A172 (cell line): Measurements from ENCODE around the gene ANAPC16. TPM values are rescaled to one million over a fixed set of nuclear protein-coding genes. Genes with fewer than 3 reads are reported as not detected.
"Not testable (repeated sequence)": the region's sequence is repeated elsewhere in the genome, so short reads cannot be mapped to it uniquely, and the experiment has no call there.

Source experiments
- DNase-seq: peaks from one replicate; pipeline ENCODE4 v3.0.0-alpha.2; 2015; ENCODE audit warnings: low spot score
- total RNA-seq: library from RNA; depleted of rRNA; stranded (reverse); fragments of >200 nt; shearing (Covaris generic); gene quantifications from 2 replicates; pipeline ENCODE4 v1.2.3, GENCODE V29; 2014

ANAPC16 gene
- total RNA-seq, 1 experiment from 2014 or later = 69.5 TPM

- DNase-seq = not testable (repeated sequence)
Observed at GRCh38 chr10:72211832-72212231, 4.0 kb upstream of the ANAPC16 start.

- no peak for DNase-seq
Observed at GRCh38 chr10:72218325-72218724, 2.5 kb downstream of the ANAPC16 start.

- DNase-seq = no peak
Observed at GRCh38 chr10:72218726-72219125, 2.9 kb downstream of the ANAPC16 start.

- DNase-seq = no peak
Observed at GRCh38 chr10:72219235-72219814, 3.5 kb downstream of the ANAPC16 start.

GRCh38 chr10:72220637-72221036 is 4.8 kb downstream of the ANAPC16 start:
- no peak for DNase-seq

- DNase-seq = no peak
Observed at GRCh38 chr10:72221278-72221677, 5.5 kb downstream of the ANAPC16 start.

DNA sequence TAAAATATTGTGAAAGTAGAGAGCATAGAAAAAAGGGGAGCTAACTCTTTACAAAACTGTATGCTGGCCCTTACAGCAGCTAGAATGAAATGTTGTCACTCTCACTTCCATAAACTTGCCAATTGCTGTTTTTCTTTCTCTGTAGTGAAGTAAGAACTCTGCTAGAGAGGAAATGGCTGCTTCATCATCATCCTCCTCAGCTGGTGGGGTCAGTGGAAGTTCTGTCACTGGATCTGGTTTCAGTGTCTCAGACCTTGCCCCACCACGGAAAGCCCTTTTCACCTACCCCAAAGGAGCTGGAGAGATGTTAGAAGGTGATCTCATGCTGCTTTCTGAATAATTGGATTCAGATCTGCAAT is 7.9 kb downstream of the ANAPC16 start:
- DNase-seq = no peak

- DNase-seq = not testable (repeated sequence)
Observed at GRCh38 chr10:72224191-72224590, 8.4 kb downstream of the ANAPC16 start.

DNA sequence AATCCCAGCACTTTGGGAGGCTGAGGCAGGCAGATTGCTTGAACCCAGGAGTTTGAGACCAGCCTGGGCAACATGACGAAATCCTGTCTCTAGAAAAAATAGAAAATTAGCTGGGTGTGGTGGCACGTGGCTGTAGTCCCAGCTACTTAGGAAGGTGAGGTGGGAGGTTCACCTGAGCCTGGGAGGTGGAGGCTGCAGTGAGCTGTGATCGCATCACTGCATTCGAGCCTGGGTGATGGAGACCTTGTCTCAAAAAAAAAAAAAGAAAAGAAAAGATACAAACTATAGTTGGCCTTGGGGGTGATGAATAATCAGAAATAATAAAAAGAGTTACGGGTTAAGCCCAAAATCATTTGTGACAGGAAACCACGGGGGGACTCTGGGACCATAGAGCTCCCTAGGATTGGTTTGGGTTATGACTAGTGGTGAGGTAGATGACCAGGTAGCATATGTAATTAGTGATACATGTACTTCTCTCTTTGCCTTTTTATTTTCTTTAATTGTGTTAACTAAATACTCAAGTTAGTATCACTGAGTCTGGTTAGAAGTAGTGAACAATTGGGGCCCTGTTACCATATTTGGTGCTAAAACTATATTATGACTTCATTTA is 10.7 kb downstream of the ANAPC16 start:
- no peak for DNase-seq

DNA sequence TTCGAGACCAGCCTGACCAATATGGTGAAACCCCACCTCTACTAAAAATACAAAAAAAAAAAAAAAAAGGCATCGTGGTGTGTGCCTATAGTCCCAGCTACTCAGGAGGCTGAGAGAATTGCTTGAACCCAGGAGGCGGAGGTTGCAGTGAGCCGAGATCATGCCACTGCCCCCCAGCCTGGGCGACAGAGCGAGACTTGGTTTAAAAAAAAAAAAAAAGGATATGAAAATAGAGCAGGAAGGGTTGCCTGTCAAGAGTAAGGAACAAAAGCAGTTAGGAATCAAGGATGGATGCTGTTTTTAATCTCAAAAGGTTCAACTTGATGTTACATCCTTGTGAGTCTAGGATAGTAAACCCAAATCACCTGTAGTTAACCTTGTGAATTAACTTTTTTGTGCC is 12.0 kb downstream of the ANAPC16 start:
- DNase-seq = no peak

DNA sequence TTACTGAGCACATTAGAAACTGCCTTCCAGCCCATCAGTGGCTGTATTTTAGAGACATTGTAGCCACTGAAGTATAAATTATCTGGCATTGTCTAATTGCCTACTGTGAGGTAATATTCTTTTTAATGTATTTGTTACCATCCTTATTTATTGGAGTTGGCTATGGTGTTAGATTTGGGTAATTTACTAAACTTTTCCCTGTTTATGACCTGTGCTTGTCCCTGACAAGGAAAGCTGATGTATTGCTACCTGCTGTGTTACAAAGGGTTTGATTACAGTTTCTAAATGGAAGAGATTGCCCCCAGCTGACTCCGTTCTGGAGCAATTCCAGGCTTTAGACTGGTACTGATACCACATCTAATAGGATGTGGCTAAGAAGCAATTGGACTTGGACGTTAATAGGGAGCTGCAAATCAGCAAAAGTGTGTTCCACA is 12.5 kb downstream of the ANAPC16 start:
- DNase-seq = no peak

GRCh38 chr10:72229261-72230251 is 13.7 kb downstream of the ANAPC16 start:
- DNase-seq = no peak

- DNase-seq = no peak
Observed at GRCh38 chr10:72233621-72234020, 17.8 kb downstream of the ANAPC16 start.

DNA sequence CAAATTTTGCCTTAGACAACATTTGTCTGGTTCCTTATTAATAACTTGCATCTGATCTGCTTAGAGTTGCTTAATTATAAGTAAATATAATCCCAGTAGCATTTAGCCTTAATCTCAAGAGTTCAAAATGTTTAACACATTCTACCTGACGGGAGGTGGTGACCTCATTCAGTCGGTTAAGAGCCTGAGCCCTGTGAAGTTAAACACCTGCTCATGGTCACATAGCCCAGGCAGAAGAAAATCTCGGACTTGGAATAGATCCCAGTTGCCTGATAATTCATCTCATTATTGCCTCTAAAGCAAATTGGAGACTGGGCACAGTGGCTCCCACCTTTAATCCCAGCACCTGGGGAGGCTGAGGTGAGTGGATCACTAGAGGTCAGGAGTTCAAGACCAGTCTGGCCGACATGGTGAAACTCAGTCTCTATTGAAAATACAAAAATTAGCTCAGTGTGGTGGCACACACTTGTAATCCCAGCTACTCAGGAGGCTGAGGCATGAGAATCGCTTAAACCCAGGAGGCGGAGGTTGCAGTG is 18.8 kb downstream of the ANAPC16 start:
- no peak for DNase-seq

DNA sequence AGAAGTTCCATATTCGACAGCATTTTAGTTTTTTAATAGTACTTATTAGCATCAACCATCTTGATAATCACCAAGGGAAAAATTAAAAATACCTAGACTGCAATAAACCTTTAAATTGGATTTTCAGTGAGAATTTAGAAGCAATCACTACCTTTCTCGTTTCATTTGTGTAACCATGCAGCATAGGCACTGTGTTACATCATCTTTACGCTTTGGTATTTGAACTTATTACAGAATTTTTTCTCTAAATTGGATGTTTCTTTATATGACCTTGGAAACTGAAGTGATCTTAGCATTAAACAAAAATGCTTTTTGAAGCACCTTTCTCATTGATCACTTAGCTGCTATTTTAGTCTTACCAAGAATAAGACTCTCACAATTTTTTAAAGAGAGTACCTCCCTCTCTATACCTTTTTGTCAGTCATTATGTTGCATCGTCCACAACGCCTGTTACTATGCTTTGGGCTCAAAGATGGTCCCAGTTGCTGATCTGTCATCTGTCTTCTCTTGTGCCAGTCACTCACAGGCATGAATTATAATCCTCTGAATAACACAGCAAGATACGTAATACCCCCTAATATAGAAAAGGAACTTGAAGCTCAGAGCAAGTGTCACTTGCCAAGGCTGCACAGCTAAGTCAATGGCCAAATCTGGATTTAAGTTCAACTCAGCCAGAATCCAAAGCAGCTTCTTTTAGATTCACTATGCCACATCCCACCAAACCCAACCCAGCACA is 19.9 kb downstream of the ANAPC16 start:
- DNase-seq = no peak

GRCh38 chr10:72238392-72239175 is 22.8 kb downstream of the ANAPC16 start:
- DNase-seq = no peak

GRCh38 chr10:72239409-72239808 is 23.6 kb downstream of the ANAPC16 start:
- no peak for DNase-seq

GRCh38 chr10:72240371-72240770 is 24.6 kb downstream of the ANAPC16 start:
- DNase-seq = no peak

DNA sequence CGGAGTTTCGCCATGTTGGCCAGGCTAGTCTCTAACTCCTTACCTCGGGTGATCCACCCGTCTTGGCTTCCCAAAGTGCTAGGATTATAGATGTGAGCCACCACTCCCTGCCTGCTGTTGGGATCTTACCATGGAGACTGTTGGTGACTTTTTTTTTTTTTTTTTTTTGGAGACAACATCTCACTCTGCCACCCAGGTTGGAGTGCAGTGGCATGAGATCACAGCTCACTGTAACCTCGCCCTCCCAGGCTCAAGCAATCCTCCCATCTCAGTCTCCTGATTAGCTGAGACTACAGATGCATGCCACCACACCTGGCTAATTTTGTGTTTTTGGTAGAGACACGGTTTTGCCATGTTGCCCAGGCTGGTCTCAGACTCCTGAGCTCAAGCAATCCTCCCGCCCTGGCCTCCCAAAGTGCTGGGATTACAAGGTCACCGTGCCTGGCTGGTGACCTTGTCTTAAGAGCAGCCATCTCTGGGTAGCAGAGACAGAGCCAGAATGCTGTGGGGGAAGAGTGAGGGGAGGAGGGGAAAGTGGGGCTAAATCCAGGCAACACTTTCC is 26.0 kb downstream of the ANAPC16 start:
- DNase-seq = no peak

- no peak for DNase-seq
Observed at GRCh38 chr10:72242675-72243074, 26.9 kb downstream of the ANAPC16 start.
